Activated effector memory CD4-positive, alpha-beta T cell treated with anti-CD3 and anti-CD28 coated beads, Interleukin-2, amount 50 U/mL, for 16 hours (primary cell): Measurements from ENCODE around the gene PLCB2.

Source experiments
- DNase-seq: peaks from one replicate; pipeline ENCODE4 v3.0.0-alpha.2; 2020

PLCB2 gene

DNA sequence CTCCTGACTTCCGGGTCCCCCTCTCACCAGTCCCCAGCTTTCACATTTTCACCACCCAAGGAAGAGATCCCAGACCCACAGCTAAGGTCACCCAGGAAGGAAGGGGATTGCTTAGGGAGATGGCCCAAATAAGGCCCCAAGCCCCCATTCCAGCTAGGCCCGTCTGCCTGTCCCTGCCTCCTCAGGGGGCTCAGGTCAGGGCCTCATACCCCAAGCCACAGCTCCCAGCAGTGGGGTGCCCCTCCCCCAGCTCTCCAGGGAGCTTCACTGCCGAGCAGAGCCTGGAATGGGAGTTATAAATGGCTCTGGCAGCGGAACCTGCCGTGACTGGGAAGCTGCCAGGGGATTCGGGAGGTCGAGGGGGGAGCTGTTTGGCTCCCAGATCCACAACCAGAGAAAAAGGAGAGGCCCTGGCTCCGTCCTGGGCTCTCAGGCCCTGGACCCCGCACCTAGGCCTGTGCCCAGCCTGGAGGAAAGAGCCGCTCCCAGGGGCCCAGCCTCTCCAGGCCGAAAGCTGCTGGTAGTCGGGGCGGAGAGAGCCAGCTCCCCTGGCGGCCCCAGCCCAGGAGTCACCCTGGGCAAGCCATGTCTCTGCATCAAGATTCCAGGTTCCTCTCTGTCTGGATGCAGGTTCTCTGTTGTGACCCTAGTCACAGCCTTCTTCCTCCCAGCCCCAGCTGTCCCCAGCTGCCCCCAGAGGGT, 32.5 kb upstream of the PLCB2 start:
- no peak for DNase-seq

- DNase-seq: no peak
These were observed 31.8 kb upstream of the PLCB2 start for GRCh38 chr15:40339621-40339945.

- no peak for DNase-seq
These were observed 31.3 kb upstream of the PLCB2 start for GRCh38 chr15:40338921-40339620.

DNA sequence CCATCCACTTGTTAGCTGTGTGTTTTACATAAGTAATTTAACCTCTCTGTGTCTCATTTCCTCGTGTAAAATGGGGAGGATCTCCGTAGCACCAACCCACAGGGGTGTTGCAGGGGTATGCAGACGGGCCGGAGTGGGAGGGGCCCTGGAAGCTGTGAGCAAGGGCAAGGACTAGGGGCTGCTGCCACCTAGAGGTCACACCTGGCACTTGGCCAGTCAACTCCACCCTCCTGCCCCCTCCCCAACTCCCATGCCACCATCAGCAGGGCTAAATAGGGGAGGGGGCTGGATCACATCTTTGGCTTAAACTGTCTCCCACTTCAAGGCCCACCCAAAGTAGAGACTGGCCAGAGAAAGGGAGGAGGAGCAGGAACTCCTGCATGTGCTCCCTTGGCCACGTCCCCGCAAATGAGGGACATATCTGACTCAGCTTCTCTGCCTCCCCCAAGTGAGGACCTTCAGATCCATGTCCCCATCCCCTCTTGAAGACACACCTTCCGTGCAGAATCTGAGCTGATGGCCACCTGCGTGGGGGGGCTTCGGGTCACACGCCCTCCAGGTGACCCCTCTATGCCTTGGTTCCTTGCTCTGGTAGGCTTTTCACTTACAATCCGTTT, 30.4 kb upstream of the PLCB2 start:
- DNase-seq: peak; percentile 91

GRCh38 chr15:40337597-40337996, 29.9 kb upstream of the PLCB2 start:
- DNase-seq: no peak

DNA sequence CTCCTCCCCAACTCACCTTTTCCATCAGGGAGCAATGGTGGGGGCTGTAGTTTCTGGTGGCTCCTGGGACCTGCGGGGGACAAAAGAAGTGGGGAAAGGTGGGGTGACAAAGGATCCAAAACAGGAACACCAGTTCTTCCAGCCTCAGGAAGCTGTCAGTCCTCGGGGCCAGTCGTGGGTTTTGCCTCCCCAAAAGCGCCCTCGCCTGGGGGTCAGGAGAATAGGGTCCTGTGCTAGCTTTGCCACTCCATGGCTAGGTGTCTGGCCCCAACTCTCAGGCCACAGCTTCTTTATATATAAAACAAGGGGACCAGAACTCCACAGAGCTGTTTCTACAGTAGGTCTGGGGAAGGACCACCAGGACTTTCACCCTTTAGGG, 29.0 kb upstream of the PLCB2 start:
- DNase-seq: no peak

DNA sequence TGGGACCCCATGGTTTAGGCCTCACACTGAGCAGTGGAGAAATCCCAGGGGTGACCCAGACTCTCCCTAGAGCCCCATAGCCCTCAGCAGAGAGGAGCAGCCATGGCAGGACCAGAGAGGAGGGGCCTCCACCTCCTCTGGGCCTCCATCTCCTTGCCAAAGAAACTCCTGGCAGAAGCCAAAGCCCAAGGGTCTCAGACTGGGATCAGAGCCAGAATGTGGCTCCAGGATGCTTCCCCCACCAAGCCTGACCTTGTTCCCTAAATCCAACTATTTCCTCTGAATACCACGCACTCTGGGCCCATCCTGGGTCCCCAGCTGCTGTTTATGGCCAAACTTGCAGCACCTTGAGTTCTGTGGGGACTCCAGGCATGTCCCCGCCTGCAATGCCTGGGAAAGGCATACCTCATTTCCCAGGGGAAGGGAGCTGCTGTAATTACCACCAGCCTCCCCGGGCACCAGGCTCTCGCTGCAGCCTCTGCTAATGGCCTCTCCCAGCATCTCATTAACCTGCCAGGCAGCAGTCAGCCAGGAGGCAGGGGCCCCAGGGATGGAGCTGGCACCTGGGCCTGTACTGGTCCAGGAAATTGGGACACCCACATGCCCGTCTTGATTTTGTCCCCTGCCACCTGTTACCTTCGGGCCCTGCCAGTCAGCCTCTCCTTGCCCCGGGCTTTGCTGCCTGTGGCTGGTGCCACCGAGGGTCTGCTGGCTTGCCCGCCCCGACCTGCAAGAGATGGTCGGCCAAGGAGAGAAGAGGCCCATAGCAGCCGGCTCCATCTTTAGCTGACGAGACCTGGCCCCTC, 28.4 kb upstream of the PLCB2 start:
- DNase-seq: no peak

GRCh38 chr15:40334941-40335795, 27.4 kb upstream of the PLCB2 start:
- DNase-seq: no peak

DNA sequence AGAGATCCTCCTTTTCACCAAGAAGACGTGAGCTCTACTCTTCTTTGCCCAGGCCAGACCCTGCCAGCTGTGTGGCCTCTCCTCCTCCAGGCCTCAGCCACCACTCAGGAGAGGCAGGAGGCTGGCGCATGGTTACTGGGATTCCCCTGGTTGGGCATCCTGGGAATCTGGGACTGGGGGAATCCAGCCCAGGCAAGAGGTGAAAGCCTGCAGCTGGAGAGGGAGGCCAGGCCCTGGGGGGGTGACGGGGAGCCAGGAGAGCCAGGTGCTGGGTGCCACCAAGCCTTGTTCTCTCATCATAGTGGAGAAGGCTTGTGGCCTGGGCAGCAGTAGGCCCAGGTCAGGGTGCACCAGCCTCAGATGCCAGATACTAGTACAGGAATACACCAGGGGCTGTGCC, 26.8 kb upstream of the PLCB2 start:
- DNase-seq: no peak

- DNase-seq: no peak
These were observed 26.3 kb upstream of the PLCB2 start for GRCh38 chr15:40333922-40334492.

DNA sequence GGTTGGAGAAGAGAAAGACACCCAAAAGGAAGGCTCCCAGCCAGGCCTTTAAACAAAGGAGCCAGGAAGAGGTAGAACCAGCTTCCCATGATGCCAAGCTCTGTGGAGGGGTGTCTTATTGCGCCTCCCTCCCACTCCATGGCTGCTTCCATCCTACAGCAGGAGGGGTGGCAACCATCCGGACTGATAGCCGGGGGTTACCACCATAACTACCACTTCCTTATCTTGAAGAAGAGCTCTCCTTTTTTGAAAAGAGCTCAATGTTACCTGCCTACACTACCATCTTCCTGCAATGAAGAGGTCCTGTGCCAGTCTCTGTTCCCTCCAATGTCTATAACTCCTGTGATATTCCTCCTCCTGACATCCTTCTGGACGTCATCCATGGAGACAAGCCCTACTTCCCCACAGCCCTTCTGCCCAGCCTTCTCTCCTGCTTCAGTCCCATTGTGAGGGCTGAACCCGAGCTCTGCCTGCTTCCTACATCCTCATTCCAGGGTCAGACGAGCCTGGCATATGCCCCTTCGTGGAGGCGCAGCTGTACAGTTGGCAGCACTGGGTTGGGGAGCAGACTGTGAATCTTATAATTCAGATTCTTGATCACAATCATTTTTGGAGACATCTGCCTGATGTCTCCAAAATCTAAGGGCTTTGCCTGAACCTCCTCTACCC, 24.5 kb upstream of the PLCB2 start:
- DNase-seq: no peak

GRCh38 chr15:40331637-40332036, 23.9 kb upstream of the PLCB2 start:
- no peak for DNase-seq

GRCh38 chr15:40331026-40331425, 23.3 kb upstream of the PLCB2 start:
- DNase-seq: no peak

DNA sequence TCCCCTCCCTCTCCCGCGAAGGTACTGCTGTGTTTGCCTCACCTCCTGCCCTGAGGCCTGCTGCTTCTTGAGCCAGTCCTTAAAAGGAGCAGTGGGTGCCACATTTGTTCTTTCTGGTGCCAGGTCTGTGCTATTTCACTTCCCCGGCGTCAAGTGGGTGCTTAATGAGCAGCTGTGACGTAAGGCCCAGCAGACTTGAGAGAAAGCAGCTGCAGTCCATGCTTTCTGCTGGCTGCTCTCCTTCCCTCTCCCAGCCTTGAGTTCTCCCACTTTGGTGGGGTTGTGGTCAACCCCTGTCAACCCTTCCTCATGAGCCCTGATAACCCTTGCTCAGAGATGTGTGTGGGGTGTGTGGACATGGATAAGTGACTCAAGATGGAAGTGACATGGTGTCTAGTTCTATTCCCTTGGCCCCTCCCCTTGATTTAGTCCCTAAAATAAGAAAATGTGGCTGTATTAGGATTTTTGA, 22.7 kb upstream of the PLCB2 start:
- no peak for DNase-seq

DNA sequence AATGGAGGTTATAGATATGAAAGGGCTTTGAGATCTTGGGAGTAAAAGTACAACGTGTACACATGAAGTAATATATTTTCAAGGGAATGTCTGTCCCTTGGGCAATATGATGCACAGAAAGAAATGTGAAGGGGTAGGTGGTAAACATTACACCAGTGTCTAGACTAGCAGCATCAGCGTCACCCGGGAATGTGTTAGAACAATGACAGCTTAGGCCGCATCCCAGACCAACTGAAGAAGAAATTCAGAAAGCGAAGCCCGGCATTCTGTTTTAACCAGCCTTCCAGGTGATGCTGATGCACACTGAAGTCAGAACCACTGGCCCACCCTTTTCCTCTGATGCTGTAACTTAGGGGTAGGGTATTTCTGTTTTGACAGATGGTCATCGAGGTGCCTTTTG, 22.1 kb upstream of the PLCB2 start:
- DNase-seq: no peak

GRCh38 chr15:40328751-40329150, 21.0 kb upstream of the PLCB2 start:
- DNase-seq: no peak

- DNase-seq: no peak
These were observed 20.4 kb upstream of the PLCB2 start for GRCh38 chr15:40328176-40328575.

DNA sequence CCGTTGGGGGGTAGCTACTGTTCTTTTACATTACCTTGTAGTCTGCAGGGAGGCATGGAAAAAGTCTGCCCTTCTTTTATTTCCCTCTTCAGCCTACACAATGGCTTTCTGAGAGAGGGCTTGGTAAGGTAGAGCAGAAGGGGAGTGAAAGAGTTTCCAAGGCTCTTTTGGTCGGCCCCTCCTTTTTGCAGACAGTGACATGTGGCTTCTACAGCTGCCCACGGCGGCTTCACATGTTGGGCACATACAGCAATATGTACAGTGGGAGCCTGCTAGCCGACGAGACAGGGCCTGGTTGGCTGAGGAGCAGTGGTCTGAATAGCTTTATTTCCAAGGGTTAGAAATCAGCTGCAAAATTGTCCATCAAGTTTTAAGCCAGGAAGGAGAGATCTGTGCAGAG, 19.7 kb upstream of the PLCB2 start:
- DNase-seq: no peak

- DNase-seq: no peak
These were observed 18.0 kb upstream of the PLCB2 start for GRCh38 chr15:40325700-40326099.

GRCh38 chr15:40325188-40325587, 17.5 kb upstream of the PLCB2 start:
- DNase-seq: no peak
